HepG2 (cell line): ENCODE measurements around the gene ITGB5.

Source experiments
- CTCF ChIP-seq: sonication (generic); formaldehyde crosslinking; IDR thresholded peaks from 2 replicates; pipeline ENCODE4 v1.5.0; 2020; ENCODE audit warnings: mild to moderate bottlenecking, missing genetic modification reagents, moderate library complexity
- E2F1 ChIP-seq: sonication (generic); formaldehyde crosslinking; IDR thresholded peaks from 2 replicates; pipeline ENCODE4 v1.5.0; 2020; ENCODE audit warnings: missing genetic modification reagents
- HOMEZ ChIP-seq: IDR thresholded peaks from 2 replicates; pipeline ENCODE4 v1.6.1; 2016; ENCODE audit warnings: low read depth
- KAT8 ChIP-seq: IDR thresholded peaks from 2 replicates; pipeline ENCODE4 v1.6.1; 2016; ENCODE audit warnings: missing genetic modification reagents, missing compliant biosample characterization
- MYNN ChIP-seq: sonication (generic); formaldehyde crosslinking; IDR thresholded peaks from 2 replicates; pipeline ENCODE4 v1.4.0; 2020; ENCODE audit warnings: mild to moderate bottlenecking, low read depth, missing genetic modification reagents
- RBAK ChIP-seq: sonication (generic); formaldehyde crosslinking; IDR thresholded peaks from 2 replicates; pipeline ENCODE4 v1.5.1; 2020; ENCODE audit warnings: mild to moderate bottlenecking, missing genetic modification reagents
- SIN3A ChIP-seq: IDR thresholded peaks from 2 replicates; pipeline ENCODE4 v1.6.1; 2011; ENCODE audit warnings: low read depth, mild to moderate bottlenecking, control low read depth, low read length, borderline replicate concordance
- SMAD3 ChIP-seq: sonication (generic); formaldehyde crosslinking; IDR thresholded peaks from 2 replicates; pipeline ENCODE4 v1.4.0; 2020; ENCODE audit warnings: missing genetic modification reagents
- SMC3 ChIP-seq: IDR thresholded peaks from 2 replicates; pipeline ENCODE4 v1.6.1; 2011; ENCODE audit warnings: low read length, improper control_type of control experiment
- SOX13 ChIP-seq, 3 experiments: fragments of 450-650 bp in 1 of 3; sonication (generic) in 1 of 3; formaldehyde crosslinking in 1 of 3; IDR thresholded peaks in 2 of 3; conservative IDR thresholded peaks in 1 of 3; 2 replicates each; pipeline versions ENCODE4 v1.5.0 to v1.6.1; 2016 to 2020; ENCODE audit warnings: antibody characterized with exemption in 1 of 3, mild to moderate bottlenecking in 1 of 3, missing compliant biosample characterization in 1 of 3, missing genetic modification reagents in 1 of 3, moderate library complexity in 1 of 3
- ZBTB1 ChIP-seq: sonication (generic); formaldehyde crosslinking; IDR thresholded peaks from 2 replicates; pipeline ENCODE4 v1.4.0; 2020; ENCODE audit warnings: missing genetic modification reagents, borderline replicate concordance
- ZNF274 ChIP-seq: sonication (generic); formaldehyde crosslinking; IDR thresholded peaks from 2 replicates; pipeline ENCODE4 v1.5.1; 2020; ENCODE audit warnings: mild to moderate bottlenecking, missing genetic modification reagents
- ZNF597 ChIP-seq: sonication (generic); formaldehyde crosslinking; IDR thresholded peaks from 2 replicates; pipeline ENCODE4 v1.5.0; 2020; ENCODE audit warnings: missing genetic modification reagents
- ZNF790 ChIP-seq: sonication (generic); formaldehyde crosslinking; IDR thresholded peaks from 2 replicates; pipeline ENCODE4 v1.8.0; 2022; ENCODE audit warnings: missing genetic modification reagents, mild to moderate bottlenecking, borderline replicate concordance

GRCh38 chr3:124890573-124891190 is 3.5 kb upstream of the ITGB5 start:
- TF ChIP-seq E2F1, result no peak
- no peak for TF ChIP-seq ZNF597 (CRISPR knock-in tag)
- no peak for TF ChIP-seq RBAK
- TF ChIP-seq SIN3A, result no peak
- no peak for TF ChIP-seq KAT8 (CRISPR knock-in tag)
- TF ChIP-seq CTCF (CRISPR knock-in tag), result no peak
- no peak for TF ChIP-seq ZNF790 (CRISPR knock-in tag)
- TF ChIP-seq MYNN (CRISPR knock-in tag), result no peak
- TF ChIP-seq SMC3, result no peak
- TF ChIP-seq HOMEZ (CRISPR knock-in tag), result no peak
- TF ChIP-seq ZBTB1 (CRISPR knock-in tag), result no peak
- no peak for TF ChIP-seq SMAD3 (CRISPR knock-in tag)
- no peak for TF ChIP-seq ZNF274 (CRISPR knock-in tag)
- no peak for TF ChIP-seq SOX13 (IDR thresholded peaks at IDR 0.05)
- TF ChIP-seq SOX13 (CRISPR knock-in tag; conservative IDR thresholded peaks at IDR 0.05 in 1 of 2, IDR thresholded peaks at IDR 0.05 in 1 of 2), result no peak
